Measurements from ENCODE around the gene PAPPA2. TPM values are rescaled to one million over a fixed set of nuclear protein-coding genes. Genes with fewer than 3 reads are reported as not detected.
A peak's percentile ranks its signal among the peaks of the same experiment; 100 is the strongest.

Gene PAPPA2
- total and polyA plus RNA-seq, 9 of the 15 experiments (the other 6 are each of a cell fraction or from before 2014, with no cell fraction given) = 0.01 to 0.15 (median 0.05) TPM; not detected in 2

DNA sequence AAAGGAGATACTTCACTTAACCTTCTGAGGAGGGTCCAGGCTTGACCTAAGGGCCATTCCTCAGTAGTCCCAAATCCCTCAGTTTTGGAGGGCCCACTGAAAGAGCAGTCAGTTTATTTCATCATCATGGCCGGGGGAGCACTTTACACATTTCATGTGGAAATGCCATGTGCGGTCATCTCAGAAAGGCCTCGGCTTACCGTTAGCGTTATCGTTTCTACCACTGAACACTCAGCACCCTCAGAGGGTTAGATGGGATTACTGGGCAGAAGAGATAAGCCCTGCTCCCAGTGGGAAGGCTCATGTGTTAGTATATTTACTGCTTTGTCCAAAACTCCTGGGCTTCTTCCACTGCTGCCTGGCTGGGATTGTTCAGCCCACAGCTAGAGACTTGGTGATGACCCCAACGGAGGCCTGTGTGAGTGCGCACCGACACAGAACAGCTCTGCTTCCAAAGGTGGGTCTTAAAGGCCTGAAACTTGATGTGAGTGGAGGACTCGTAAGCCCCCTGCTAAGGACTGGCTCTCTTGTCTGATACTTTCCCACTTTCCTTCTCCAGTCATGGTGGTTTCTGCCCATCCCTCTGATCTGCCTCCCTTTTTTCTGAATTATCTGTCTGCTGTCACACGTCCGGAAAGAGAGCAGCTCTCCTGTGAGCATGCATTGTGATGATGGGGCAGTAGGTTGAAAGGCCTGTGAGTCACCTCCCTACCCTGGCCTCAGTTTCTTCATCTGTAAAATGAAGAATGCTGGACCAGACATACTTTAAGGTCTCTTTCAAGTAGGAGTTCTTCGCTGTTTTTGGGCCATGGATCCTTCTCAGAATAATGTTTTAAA, 417.0 kb downstream of the PAPPA2 start (continued):
- no peak for TF ChIP-seq ZNF407 (IDR thresholded peaks at IDR 0.05; ENCODE audit: low read depth)
- peak; percentile 96 for TF ChIP-seq SMARCE1 (IDR thresholded peaks at IDR 0.05)
- TF ChIP-seq ZNF12 (CRISPR knock-in tag; IDR thresholded peaks at IDR 0.05) = peak; percentile 30; the same call in 1 of the 2 replicates
- TF ChIP-seq, protein P1, sequence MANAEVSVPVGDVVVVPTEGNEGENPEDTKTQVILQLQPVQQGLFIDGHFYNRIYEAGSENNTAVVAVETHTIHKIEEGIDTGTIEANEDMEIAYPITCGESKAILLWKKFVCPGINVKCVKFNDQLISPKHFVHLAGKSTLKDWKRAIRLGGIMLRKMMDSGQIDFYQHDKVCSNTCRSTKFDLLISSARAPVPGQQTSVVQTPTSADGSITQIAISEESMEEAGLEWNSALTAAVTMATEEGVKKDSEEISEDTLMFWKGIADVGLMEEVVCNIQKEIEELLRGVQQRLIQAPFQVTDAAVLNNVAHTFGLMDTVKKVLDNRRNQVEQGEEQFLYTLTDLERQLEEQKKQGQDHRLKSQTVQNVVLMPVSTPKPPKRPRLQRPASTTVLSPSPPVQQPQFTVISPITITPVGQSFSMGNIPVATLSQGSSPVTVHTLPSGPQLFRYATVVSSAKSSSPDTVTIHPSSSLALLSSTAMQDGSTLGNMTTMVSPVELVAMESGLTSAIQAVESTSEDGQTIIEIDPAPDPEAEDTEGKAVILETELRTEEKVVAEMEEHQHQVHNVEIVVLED (CRISPR knock-in tag; IDR thresholded peaks at IDR 0.05) = no peak
- TF ChIP-seq PYGO2 (tag; IDR thresholded peaks at IDR 0.05) = no peak
- no peak for TF ChIP-seq DNMT1 (IDR thresholded peaks at IDR 0.05)
- TF ChIP-seq CBFB (CRISPR knock-in tag; IDR thresholded peaks at IDR 0.05) = 0 out of 2 replicates have a peak, but pooled peaks have one; percentile 38
- no peak for TF ChIP-seq ZNF224 (CRISPR knock-in tag; IDR thresholded peaks at IDR 0.05)
- no peak for TF ChIP-seq NR1H2 (CRISPR knock-in tag; IDR thresholded peaks at IDR 0.05)
- TF ChIP-seq NCOA1 (IDR thresholded peaks at IDR 0.05; ENCODE audit: low read depth) = peak; percentile 86
- TF ChIP-seq HNRNPK (IDR thresholded peaks at IDR 0.05; ENCODE audit: low read depth, low read length, poor library complexity, severe bottlenecking) = no peak
- TF ChIP-seq, protein P2, sequence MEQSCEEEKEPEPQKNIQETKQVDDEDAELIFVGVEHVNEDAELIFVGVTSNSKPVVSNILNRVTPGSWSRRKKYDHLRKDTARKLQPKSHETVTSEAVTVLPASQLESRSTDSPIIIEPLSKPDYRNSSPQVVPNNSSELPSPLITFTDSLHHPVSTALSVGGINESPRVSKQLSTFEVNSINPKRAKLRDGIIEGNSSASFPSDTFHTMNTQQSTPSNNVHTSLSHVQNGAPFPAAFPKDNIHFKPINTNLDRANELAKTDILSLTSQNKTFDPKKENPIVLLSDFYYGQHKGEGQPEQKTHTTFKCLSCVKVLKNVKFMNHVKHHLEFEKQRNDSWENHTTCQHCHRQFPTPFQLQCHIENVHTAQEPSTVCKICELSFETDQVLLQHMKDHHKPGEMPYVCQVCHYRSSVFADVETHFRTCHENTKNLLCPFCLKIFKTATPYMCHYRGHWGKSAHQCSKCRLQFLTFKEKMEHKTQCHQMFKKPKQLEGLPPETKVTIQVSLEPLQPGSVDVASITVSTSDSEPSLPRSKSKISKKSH (CRISPR knock-in tag; IDR thresholded peaks at IDR 0.05) = no peak
- peak; percentile 78 for TF ChIP-seq HDAC3 (IDR thresholded peaks at IDR 0.05; ENCODE audit: borderline replicate concordance, partially characterized antibody)
